Stimulated activated CD8-positive, alpha-beta memory T cell treated with anti-CD3 and anti-CD28 coated beads, Interleukin-15, amount 100 ng/mL, for 24 hours (primary cell): ENCODE results near the gene TMEM121B.

ENCODE experiments used
- DNase-seq: peaks from one replicate; pipeline ENCODE4 v3.0.0-alpha.2; 2020; ENCODE audit warnings: low read depth

The TMEM121B gene

DNA sequence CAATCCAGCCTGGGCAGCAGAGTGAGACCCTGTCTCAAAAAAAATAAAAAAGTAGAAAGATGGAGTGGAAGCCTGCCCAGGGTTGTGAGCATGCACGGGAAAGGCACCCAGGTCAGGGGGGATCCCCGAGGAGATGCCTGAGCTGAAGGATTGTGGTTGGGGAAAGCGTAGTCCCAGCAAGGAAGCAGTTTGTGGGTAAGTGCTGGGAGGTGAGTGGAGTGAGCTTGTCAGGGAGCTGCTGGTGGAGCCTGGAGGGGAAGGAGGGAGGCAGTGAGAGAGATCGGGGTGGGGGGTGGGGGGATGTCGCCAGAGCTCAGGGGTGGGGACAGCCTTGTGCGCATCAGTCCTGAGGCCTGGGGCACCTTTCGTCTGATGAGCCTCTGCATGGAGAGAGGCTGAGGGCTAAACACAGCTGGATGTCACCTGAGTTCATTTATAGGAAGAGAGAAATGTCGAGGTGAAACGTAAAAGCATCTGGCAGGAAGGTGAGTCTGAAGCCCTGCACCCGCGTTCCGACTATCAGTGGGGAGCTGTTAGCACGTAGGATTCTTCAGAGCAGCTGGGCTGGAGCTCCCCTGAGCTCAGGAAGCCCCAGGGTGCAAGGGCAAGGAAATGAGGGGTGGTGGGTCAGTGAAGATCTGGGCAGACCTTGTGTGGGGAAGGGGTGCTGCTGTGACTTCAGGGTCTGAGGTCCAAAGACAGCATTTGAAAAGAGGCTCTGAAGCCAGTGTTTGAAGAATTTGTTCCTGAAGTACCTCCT, 10.2 kb downstream of the TMEM121B start:
- DNase-seq, result no peak

GRCh38 chr22:17109976-17110375, 11.2 kb downstream of the TMEM121B start:
- DNase-seq, result no peak

- DNase-seq, result no peak
These were observed 11.9 kb downstream of the TMEM121B start for GRCh38 chr22:17109113-17109865.

GRCh38 chr22:17108256-17109112, 12.7 kb downstream of the TMEM121B start:
- DNase-seq, result no peak

GRCh38 chr22:17107547-17107810, 13.7 kb downstream of the TMEM121B start:
- DNase-seq, result no peak

- no peak for DNase-seq
These were observed 14.2 kb downstream of the TMEM121B start for GRCh38 chr22:17106785-17107546.

- DNase-seq, result no peak
These were observed 14.9 kb downstream of the TMEM121B start for GRCh38 chr22:17106161-17106784.

- no peak for DNase-seq
These were observed 15.7 kb downstream of the TMEM121B start for GRCh38 chr22:17105143-17106129.

DNA sequence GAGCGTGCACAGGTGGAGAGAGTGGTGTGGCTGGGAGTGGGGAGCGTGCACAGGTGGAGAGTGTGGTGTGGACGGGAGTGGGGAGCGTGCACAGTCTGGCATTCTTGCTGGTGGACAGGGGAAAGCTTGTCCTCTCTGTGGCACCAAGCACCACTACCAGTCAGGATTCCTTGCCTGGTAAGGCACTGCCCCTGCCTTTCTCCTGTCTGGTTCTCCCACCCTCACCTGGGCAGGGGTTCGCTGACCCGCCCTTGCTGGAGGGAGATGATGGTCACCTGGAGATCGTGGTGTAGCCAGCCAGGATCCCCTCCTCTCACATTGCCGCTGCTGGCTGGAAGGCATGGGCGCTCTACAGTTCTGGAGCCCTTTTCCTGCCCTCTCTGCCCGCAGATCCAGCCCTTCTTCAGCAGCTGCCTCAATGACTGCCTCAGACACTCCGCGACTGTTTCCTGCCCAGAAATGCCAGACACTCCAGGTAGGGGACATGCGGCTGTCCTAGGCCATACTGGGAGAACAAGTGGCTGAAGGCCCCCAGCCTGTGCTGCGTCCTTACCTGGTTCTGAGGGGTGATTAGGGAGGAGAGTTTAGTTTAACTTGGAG, 16.7 kb downstream of the TMEM121B start:
- DNase-seq, result no peak

DNA sequence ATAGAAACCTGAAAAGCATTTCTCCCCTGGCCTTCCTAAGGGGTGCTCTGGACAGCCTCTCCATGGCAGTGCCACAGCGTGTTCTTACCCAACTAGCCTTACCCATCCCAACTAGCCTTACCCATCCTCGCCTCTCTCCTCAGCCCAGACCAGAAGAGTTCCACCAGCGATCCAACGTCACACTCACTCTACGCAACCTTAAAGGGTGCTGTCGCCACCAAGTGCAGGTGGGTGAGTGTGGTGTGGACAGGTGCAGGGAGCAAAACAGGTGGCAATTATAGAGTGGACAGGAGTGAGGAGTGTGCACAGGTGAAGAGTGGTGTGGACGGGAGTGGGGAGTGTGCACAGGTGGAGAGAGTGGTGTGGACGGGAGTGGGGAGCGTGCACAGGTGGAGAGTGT, 17.8 kb downstream of the TMEM121B start:
- no peak for DNase-seq

- DNase-seq, result no peak
These were observed 18.9 kb downstream of the TMEM121B start for GRCh38 chr22:17102297-17102667.

DNA sequence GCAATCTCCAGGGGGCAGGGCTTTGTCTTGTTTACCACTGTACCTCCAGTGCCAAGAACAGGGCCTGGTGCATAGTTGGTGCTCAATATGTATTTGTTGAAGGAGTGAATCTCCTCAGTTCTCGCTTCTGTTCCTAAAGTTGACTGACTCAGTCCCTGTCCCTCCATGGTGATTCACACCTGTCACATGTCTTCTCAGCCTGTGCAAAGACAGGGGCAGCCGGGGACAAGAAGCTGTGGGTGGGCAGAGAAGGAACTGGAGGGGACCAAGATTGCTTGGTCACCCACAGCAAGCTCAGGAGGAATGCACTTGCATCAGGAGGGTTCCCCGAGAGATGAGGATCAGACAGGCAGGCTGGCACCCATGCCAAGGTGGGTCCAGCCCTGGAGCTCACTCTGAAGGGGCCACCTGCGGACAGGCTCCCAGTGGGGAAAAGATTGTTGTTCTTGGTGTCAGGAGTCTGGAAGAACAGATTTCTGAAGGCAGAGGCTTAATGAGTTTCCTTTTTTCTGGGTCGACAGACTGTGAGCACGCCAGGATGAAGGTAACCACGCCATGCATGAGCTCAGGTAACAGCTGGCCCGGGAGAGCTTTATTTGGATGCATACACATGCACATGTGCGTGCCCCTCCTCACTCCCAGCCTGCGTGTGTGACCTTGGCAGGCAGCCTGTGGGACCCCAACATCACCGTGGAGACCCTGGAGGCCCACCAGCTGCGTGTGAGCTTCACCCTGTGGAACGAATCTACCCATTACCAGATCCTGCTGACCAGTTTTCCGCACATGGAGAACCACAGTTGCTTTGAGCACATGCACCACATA, 19.5 kb downstream of the TMEM121B start:
- no peak for DNase-seq

DNA sequence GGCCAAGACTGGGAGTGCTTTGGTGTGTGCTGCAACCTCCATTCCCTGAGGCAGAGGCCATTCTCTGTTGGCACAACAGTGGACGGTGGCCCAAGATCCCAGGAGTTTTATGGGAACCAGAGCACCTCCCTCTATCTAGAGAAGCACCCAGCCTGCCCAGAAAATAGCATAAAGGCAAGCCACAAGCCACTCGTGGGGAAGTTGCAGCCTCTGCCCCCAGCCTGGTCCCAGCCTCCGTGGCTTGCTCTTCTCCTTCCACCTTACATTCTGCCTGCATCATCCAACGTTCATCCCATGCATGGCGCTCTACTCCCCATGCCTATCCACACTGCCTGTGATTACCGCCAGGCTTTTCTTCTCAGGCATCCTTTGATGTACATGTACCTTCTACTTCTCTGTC, 20.5 kb downstream of the TMEM121B start:
- DNase-seq, result no peak

GRCh38 chr22:17098379-17098819, 22.8 kb downstream of the TMEM121B start:
- DNase-seq, result no peak

- no peak for DNase-seq
These were observed 23.5 kb downstream of the TMEM121B start for GRCh38 chr22:17097701-17098100.

GRCh38 chr22:17097062-17097461, 24.1 kb downstream of the TMEM121B start:
- DNase-seq, result no peak

DNA sequence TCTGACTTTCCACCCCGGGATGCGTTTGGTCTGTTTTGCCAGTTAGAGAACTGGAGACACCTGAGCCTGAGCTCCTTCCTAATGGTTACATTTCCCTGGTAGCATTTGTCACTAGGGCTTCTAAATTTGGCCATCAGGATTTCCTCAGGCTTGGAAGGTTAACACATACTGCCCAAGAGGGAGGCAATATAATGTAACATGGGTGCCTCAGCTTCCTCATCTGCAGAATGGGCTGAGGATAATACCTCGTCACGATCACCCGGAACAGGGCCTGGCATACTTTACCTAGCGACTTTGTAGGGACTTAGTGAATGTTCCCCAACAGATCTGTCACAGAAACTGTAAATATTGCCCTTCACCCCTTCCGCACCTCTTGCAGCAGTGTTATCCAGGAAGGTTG, 25.1 kb downstream of the TMEM121B start:
- no peak for DNase-seq

- DNase-seq, result no peak
These were observed 25.6 kb downstream of the TMEM121B start for GRCh38 chr22:17095538-17095937.

GRCh38 chr22:17093081-17093480, 28.1 kb downstream of the TMEM121B start:
- no peak for DNase-seq
